ENCODE data around the gene TRAK1.

TRAK1 gene

DNA sequence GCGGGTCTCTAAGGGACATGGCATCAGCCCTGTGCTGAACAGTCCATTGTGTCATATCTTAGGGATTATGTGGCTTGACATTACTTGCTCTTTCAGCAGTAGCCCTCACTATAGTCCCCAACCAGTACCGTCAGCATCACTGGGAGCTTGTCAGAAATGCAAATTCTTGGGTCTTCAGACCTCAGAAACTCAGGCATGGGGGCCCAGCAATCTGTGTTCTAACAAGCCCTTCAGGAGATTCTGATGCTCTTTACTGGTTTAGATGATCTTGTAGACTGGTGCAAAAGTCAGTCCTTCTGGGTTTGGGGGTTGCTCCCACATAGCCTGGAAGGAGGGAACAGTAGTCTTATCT is 39.0 kb upstream of the TRAK1 start:
- H3K27ac ChIP-seq: no peak overlapping the region
- TF ChIP-seq, protein P1, sequence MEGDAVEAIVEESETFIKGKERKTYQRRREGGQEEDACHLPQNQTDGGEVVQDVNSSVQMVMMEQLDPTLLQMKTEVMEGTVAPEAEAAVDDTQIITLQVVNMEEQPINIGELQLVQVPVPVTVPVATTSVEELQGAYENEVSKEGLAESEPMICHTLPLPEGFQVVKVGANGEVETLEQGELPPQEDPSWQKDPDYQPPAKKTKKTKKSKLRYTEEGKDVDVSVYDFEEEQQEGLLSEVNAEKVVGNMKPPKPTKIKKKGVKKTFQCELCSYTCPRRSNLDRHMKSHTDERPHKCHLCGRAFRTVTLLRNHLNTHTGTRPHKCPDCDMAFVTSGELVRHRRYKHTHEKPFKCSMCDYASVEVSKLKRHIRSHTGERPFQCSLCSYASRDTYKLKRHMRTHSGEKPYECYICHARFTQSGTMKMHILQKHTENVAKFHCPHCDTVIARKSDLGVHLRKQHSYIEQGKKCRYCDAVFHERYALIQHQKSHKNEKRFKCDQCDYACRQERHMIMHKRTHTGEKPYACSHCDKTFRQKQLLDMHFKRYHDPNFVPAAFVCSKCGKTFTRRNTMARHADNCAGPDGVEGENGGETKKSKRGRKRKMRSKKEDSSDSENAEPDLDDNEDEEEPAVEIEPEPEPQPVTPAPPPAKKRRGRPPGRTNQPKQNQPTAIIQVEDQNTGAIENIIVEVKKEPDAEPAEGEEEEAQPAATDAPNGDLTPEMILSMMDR (conservative IDR thresholded peaks at IDR 0.05): no peak

DNA sequence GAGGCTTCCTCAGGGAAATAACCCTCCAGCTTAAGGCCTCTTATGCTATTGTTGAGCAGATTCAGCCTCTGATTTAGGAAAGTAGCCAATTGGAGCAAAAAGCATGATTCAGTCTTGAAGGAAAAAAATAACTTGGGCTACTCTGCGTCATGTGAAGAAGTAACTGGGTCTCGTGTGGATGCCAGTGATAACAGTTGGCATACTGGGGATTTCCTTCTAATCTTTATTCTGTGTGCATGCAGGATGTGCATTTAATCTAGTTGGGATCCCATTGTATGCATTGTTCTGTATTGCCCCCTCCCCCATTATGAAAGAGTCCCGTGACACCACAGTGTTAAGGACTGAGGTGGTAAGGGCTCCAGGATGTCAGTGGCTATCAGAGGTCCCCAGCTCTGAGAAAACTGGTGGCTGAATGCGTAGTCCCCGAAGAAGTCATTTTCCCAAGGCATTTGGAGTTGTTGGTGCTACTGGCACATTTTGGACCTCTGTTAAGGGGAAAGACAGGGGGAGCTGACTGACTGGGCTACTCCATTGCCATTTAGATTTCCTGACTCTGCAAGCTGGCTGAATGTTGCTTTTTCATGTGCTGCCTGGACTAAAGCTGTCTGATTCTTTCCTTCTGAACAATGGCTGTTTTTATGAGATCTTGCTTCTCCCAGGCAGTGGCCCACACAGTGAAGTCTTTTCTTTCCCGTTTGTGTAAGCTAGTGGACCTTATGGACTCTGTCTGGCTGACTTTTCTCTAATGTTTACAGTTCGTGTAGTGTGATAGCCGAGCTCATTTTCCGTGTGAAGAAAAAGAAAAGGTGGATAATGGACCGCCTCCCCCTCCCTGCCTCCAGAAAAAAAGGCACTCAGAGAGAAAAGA is 38.4 kb upstream of the TRAK1 start:
- TF ChIP-seq, protein P1 (conservative IDR thresholded peaks at IDR 0.05): no peak
- no peak overlapping the region for H3K27ac ChIP-seq

DNA sequence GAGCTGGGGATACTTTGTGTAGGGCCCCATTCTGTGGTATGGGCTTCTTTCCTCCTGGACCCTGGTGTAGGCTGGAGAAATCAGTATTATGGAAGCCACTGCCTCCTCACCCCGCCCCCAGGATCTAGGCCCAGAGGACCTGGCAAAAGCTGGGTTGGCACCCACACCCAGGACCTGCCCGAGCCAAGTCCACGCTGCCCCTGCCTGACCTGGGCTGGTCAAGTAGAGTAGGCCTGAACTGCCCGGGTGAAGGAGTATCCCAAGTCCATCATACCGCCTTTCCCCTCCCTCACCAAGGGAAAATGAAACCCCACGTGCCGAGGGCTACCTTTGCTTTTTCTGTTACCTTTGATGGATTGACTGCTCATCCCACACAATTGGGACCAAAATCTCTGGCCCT is 37.7 kb upstream of the TRAK1 start:
- TF ChIP-seq, protein P1 (conservative IDR thresholded peaks at IDR 0.05): no peak
- H3K27ac ChIP-seq: no peak overlapping the region

DNA sequence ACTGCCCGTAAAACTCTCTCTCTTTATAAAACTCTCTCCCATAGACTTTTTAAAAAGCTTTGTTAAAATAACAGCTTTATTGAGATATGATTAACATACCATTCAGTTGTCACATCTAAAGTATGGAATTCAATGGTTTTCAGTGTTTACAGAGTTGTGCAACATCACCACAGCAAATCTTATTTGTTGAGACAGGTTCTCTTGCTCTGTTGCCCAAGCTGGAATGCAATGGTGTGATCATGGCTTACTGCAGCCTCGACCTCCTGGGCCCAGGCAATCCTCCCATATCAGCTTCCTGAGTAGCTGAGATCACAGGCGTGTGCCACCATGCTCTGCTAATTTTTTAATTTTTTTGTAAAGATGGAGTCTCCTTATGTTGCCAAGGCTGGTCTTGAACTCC is 35.9 kb upstream of the TRAK1 start:
- TF ChIP-seq, protein P1 (conservative IDR thresholded peaks at IDR 0.05): no peak
- no peak overlapping the region for H3K27ac ChIP-seq

DNA sequence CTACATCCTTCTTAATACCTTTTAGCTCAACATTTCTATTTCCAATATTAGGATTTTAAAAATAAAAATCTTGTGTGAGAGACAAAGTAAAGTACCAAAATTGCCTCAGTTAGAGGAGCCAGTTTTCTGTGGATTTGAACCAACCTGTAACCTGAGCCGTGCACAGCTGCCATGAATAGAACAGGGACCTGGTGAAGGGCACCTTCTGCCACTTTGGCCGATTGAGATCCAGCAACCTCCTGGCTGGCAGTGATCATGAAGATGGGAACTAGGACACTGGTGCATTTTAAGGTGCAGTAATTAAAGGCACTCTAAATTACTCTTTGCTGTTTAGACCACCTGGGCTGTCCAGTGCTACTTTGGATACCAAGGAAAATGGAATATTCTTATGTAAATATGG is 34.3 kb upstream of the TRAK1 start:
- TF ChIP-seq, protein P1 (conservative IDR thresholded peaks at IDR 0.05): no peak
- H3K27ac ChIP-seq: no peak overlapping the region

DNA sequence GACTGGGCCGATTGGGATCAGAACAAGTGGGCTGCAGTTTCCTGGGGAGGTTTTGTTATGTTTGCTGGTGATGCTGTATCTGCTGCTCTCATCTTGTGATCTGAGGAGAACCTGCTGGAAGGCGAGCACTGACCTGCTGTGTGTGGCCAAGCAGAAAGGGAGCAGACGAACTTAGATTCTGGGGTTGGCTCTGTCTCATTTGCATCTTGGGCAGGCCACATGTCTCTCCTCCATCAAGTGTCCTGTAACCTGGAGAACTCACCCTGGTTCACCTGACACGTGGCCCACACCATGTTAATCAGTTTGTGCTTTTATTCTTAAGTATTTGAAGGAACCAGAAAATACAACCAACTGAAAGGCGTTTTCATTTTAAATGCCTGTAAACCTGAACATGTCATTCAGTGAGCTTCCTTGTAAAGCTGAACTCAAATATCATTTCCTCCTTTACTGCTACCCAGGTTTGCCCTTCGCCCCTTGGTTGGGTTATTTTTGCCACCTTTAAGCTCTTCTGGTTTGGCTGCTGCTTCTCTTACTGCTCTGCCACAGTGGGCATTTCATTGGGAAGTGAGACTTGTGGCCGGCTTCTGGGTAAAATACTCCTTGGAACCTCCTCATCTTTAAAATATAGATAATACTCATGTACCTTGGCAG is 33.5 kb upstream of the TRAK1 start:
- TF ChIP-seq, protein P1 (conservative IDR thresholded peaks at IDR 0.05): no peak
- H3K27ac ChIP-seq: no peak overlapping the region

DNA sequence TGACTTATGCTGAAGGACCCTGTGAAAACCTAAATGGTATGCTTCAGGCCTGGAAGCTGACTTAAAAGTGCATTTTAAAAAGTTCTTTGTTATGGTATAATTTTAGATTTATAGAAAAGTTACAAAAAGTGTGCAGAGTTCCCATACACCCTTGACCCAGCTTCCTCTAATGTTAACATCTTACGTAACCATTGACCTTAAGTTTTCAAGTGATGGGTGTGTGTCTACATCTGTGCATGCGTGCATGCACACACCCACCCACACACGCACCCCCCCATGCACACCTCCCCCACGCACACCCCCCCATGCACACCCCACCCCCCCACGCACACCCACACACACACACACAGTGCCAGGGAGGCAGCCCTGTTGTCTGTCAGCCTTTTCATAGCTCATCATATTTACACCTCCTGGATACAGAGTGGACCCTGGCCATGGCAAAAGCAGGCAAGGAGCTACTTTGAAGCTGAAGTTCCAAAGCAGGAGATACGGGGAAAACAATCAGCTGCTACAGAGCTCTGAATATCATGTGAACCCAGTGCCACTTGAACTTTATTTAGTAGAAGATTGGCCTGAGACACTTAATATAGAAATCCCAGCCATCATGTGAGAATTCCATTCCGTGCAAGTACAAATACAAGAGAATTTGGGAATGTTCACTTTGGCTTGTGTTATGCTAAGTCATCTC is 30.0 kb upstream of the TRAK1 start:
- H3K27ac ChIP-seq: no peak overlapping the region
- TF ChIP-seq, protein P1 (conservative IDR thresholded peaks at IDR 0.05): no peak

Data from VCaP (cell line).